Ascending aorta (tissue), 2 donors: ENCODE results near the gene SMIM14. TPM values are rescaled to one million over a fixed set of nuclear protein-coding genes. Genes with fewer than 3 reads are reported as not detected.
A peak's percentile ranks its signal among the peaks of the same experiment; 100 is the strongest.

Experiments
- DNase-seq, 2 donors: peaks; one replicate each; pipeline ENCODE4 v3.0.0-alpha.2; 2019; ENCODE audit warnings: low spot score in 2 of 2
- H3K27ac ChIP-seq, 2 donors: fragments of 200-600 bp; sonication (generic); one replicate each; pipeline ENCODE4 v1.5.1; 2016 to 2017; ENCODE audit warnings: mild to moderate bottlenecking in 1 of 2
- H3K27me3 ChIP-seq: fragments of 200-600 bp; sonication (generic); one replicate; pipeline ENCODE4 v1.5.1; 2017
- H3K36me3 ChIP-seq, 2 donors: fragments of 200-600 bp; sonication (generic); one replicate each; pipeline ENCODE4 v1.5.1; 2016
- H3K4me1 ChIP-seq, 2 donors: fragments of 200-600 bp; sonication (generic); one replicate each; pipeline ENCODE4 v1.5.1; 2016 to 2017; ENCODE audit warnings: mild to moderate bottlenecking in 1 of 2
- H3K4me3 ChIP-seq, 2 donors: fragments of 200-600 bp; sonication (generic); one replicate each; pipeline ENCODE4 v1.5.1; 2016 to 2017; ENCODE audit warnings: mild to moderate bottlenecking in 1 of 2
- H3K9me3 ChIP-seq, 2 donors: fragments of 200-600 bp; sonication (generic); one replicate each; pipeline ENCODE4 v1.5.1; 2016
- intact Hi-C: fragments of 100-400 bp; cut with DNase I; formaldehyde crosslinking; loops from one replicate; pipeline ENCODE4 v1.15.1; 2023
- total RNA-seq: library from RNA; depleted of rRNA; stranded (reverse); fragments of >200 nt; gene quantifications from one replicate; pipeline ENCODE4 v1.1.0, GENCODE V29; 2016
- TF ChIP-seq, protein P1 (sequence below), 3 experiments: fragments of 200-600 bp in 2 of 3; fragments of 450-650 bp in 1 of 3; sonication (generic) in 2 of 3; IDR thresholded peaks; one replicate each; pipeline ENCODE4 v1.5.1; 2016 to 2019; ENCODE audit warnings: antibody characterized with exemption in 3 of 3, mild to moderate bottlenecking in 1 of 3, moderate library complexity in 1 of 3

Gene SMIM14
- total RNA-seq, 1 donor from 2014 or later, result 48.2 TPM

DNA sequence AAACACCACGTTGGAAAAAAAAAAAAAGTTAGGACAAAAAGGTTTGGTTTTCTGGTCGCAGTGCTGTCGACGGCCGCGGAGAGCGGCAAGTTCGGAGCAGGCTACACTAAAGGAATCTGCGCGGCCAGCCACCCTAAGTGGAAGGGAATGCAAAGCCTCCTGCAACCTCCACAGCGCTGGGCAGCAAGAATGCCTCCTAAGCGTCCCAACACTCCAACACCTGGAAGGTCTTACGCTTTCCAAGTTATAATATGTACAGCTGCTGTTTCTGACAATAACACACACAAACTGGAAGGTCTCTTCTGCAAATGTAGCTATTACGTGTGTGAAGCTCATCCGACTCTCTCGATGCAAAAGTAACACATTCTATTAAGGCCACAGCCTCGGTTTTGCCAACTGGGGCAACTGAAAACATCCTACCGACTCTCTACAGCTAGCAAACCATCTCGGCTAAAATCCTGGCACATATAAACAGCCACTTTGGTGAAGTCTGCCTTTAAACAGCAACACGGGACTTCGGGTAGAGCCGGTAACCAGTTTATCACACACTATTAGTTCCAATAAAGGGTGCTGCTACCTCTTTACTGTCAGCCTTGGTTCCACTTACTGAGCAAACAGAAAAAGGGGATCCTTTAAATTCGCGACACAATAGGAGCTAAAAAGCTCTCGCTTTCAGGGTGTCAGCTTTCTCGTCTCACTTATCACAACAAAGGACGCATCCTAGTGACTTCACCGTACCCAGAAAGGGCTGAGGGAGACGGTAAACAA, 895 bp downstream of the SMIM14 start:
- peak overlapping the region; percentile 96 for H3K27ac ChIP-seq
- DNase-seq, result peak in 1 of 2 donors; percentile 78
- H3K4me3 ChIP-seq, result peak overlapping the region; percentile 70 to 86
- H3K4me1 ChIP-seq, result peaks cover 0 to 12% of the 10 kb centered on the region in 2 donors
- H3K36me3 ChIP-seq, result no peaks in the 10 kb centered on the region
- TF ChIP-seq, protein P1, sequence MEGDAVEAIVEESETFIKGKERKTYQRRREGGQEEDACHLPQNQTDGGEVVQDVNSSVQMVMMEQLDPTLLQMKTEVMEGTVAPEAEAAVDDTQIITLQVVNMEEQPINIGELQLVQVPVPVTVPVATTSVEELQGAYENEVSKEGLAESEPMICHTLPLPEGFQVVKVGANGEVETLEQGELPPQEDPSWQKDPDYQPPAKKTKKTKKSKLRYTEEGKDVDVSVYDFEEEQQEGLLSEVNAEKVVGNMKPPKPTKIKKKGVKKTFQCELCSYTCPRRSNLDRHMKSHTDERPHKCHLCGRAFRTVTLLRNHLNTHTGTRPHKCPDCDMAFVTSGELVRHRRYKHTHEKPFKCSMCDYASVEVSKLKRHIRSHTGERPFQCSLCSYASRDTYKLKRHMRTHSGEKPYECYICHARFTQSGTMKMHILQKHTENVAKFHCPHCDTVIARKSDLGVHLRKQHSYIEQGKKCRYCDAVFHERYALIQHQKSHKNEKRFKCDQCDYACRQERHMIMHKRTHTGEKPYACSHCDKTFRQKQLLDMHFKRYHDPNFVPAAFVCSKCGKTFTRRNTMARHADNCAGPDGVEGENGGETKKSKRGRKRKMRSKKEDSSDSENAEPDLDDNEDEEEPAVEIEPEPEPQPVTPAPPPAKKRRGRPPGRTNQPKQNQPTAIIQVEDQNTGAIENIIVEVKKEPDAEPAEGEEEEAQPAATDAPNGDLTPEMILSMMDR (IDR thresholded peaks at IDR 0.05), result no peak
- intact Hi-C loops, result loop anchor here (1.0 to 10.0 kb wide), 9 partner anchors 15 to 593 kb away; partner anchors contain the start of genes LIAS, PDS5A, RPL9 and UGDH
- no peaks in the 10 kb centered on the region for H3K27me3 ChIP-seq
- no peaks in the 10 kb centered on the region for H3K9me3 ChIP-seq

DNA sequence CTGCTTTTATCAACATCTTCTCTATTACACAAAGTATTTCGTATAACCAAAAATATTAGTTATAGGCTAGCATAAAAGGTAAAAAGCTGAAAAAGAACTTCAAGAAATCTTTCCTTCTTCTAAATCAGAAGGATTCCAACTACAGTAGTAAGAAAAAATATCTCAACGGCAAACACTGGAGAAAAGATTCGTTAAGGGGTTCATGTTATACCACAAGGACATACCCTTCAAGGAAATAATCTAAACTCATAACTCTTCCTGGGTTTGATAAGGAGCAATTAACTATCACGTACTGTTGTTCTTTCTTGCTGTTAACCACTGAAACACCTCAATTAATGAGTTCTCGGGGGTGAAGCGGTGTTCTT, 1.5 kb downstream of the SMIM14 start:
- Histone ChIP-seq H3K36me3 (no peaks in the 10 kb centered on the region), H3K27me3 (no peaks in the 10 kb centered on the region), H3K4me3 (peak overlapping the region; percentile 70 to 86), H3K27ac (peak overlapping the region; percentile 96), H3K9me3 (no peaks in the 10 kb centered on the region), H3K4me1 (peaks cover 0 to 12% of the 10 kb centered on the region in 2 donors)
- TF ChIP-seq, protein P1 (IDR thresholded peaks at IDR 0.05), result no peak
- DNase-seq, result no peak
- intact Hi-C loops, result loop anchor here (1.0 to 10.0 kb wide), 4 partner anchors 14 to 592 kb away; partner anchors contain the start of gene PDS5A

DNA sequence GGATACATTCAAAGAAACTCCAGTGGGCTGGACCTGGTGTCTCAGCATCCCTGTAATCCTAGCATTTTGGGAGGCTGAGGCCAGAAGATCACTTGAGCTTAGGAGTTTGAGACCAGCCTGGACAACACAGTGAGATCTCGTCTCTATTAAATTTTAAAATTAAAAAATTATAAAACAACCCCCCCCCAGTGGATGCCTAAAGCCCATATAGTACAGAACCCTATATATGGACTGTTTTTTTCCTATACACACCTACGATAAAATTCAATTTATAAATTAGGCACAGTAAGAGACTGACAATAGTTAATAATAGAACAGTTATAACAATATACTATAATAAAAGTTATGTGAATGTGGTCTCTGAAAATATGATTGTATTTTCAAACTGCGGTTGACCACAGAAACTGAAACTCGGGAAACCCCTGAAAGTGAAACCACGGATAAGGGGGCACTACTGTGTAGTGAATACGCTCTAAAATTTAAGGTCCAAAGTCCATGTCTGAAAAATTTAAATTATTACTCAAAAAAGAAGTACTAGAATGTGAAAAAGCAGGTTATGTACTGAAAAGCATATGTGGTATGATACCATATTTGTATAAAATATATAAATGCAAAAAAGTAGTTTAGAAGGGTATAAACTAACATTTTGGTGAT, 2.0 kb downstream of the SMIM14 start:
- no peak for DNase-seq
- H3K9me3 ChIP-seq, result no peaks in the 10 kb centered on the region
- peak overlapping the region; percentile 96 for H3K27ac ChIP-seq
- TF ChIP-seq, protein P1 (IDR thresholded peaks at IDR 0.05), result no peak
- no peaks in the 10 kb centered on the region for H3K27me3 ChIP-seq
- peak overlapping the region; percentile 70 to 86 for H3K4me3 ChIP-seq
- intact Hi-C loops, result loop anchor here (1.0 to 10.0 kb wide), 4 partner anchors 14 to 592 kb away; partner anchors contain the start of gene PDS5A
- H3K36me3 ChIP-seq, result no peaks in the 10 kb centered on the region
- peaks cover 0 to 12% of the 10 kb centered on the region in 2 donors for H3K4me1 ChIP-seq

DNA sequence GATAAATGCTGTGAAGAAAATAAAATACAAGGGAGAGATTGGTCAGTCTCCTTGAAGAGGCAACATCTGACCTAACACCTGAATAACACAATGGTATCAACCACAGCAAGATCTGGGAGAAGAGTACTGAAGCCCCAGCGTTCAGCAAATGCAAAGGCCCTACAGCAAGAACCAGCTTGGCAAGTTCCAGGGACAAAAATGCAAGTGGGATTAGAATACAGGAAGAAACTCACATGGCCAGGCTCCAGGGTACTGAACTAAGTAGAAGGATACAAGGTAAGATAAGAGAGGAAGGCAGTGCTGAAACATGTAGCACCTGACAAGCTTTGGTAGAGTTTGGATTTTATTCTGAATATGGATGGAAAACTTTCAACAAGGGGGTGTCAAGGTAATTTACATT, 3.6 kb downstream of the SMIM14 start:
- intact Hi-C loops, result loop anchor here (5.0 to 10.0 kb wide), 2 partner anchors 342 to 590 kb away; partner anchors contain the start of gene PDS5A
- Histone ChIP-seq H3K9me3 (no peaks in the 10 kb centered on the region), H3K4me1 (peaks cover 0 to 12% of the 10 kb centered on the region in 2 donors), H3K4me3 (peak overlapping the region in 1 of 2 donors; percentile 86), H3K36me3 (no peaks in the 10 kb centered on the region), H3K27ac (peak overlapping the region in 1 of 2 donors; percentile 19), H3K27me3 (no peaks in the 10 kb centered on the region)
- TF ChIP-seq, protein P1 (IDR thresholded peaks at IDR 0.05), result no peak
- no peak for DNase-seq

DNA sequence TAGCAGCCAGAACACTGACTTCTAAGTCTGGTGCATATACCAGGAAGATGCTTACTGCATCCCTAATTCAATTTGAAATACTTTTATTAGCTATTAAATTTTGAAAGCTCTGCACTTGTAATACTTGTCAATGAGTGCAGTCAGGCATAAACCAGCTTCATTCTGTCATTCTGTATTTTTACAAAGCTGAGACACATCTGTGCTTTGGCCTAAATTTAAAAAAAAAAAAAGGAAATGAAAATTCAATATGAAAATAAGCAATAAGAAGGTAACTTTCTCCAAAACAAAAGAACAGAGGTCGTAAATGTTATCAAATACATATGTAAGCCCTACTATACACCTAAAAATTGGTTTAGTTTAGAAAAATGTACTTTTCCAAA, 7.0 kb downstream of the SMIM14 start:
- DNase-seq, result no peak
- Histone ChIP-seq H3K36me3 (peaks cover 0 to 10% of the 10 kb centered on the region in 2 donors), H3K27ac (no peak overlapping the region), H3K9me3 (no peaks in the 10 kb centered on the region), H3K4me1 (peaks cover 0 to 9% of the 10 kb centered on the region in 2 donors), H3K27me3 (no peaks in the 10 kb centered on the region), H3K4me3 (no peak overlapping the region)
- intact Hi-C loops, result loop anchor here (10.0 kb wide), 1 partner anchor 587 kb away; no protein-coding TSS in a partner anchor
- TF ChIP-seq, protein P1 (IDR thresholded peaks at IDR 0.05), result no peak
